Natural killer cell (primary cell): ENCODE measurements around the gene STX2. TPM values are rescaled to one million over a fixed set of nuclear protein-coding genes. Genes with fewer than 3 reads are reported as not detected.
A peak's percentile ranks its signal among the peaks of the same experiment; 100 is the strongest.

Experiments
- ATAC-seq, 3 donors: fragments of 150-1000 bp in 2 of 3; fragments of 200-7000 bp in 1 of 3; cut with Tn5 transposase; 1 replicate in 1 of 3; 2 replicates in 2 of 3; pipeline ENCODE4 v1.10.0; 2021; ENCODE audit warnings: mild to moderate bottlenecking in 2 of 3, moderate library complexity in 2 of 3
- DNase-seq, 2 donors: peaks; one replicate each; pipeline versions ENCODE4 v3.0.0 to v3.0.0-alpha.2; 2013 to 2021; ENCODE audit warnings: mixed read lengths in 1 of 2
- H3K27ac ChIP-seq: one replicate; pipeline ENCODE4 v1.5.1; 2013; ENCODE audit warnings: mild to moderate bottlenecking, low read length
- H3K27me3 ChIP-seq: one replicate; pipeline ENCODE4 v1.6.1; 2013; ENCODE audit warnings: low read length; ENCODE audit not compliant: control insufficient read depth, insufficient read depth
- H3K36me3 ChIP-seq: one replicate; pipeline ENCODE4 v1.6.1; 2013; ENCODE audit warnings: low read length; ENCODE audit not compliant: control insufficient read depth, insufficient read depth
- H3K4me1 ChIP-seq: one replicate; pipeline ENCODE4 v1.6.1; 2013; ENCODE audit warnings: low read length; ENCODE audit not compliant: control insufficient read depth, insufficient read depth
- H3K4me3 ChIP-seq: one replicate; pipeline ENCODE4 v1.5.1; 2013; ENCODE audit warnings: low read length
- H3K9me3 ChIP-seq: one replicate; pipeline ENCODE4 v1.6.1; 2013; ENCODE audit warnings: low read length; ENCODE audit not compliant: control insufficient read depth, insufficient read depth
- H3K27ac Mint-ChIP-seq, 2 donors: one replicate each; pipeline ENCODE4 v1.8.0; 2022; ENCODE audit warnings: mild to moderate bottlenecking in 2 of 2, mixed read lengths in 2 of 2, moderate library complexity in 1 of 2
- H3K27me3 Mint-ChIP-seq, 2 donors: one replicate each; pipeline ENCODE4 v1.8.0; 2022; ENCODE audit warnings: low read depth in 2 of 2, mixed read lengths in 2 of 2
- H3K36me3 Mint-ChIP-seq: one replicate; pipeline ENCODE4 v1.8.0; 2022; ENCODE audit warnings: mixed read lengths
- H3K4me1 Mint-ChIP-seq, 2 donors: one replicate each; pipeline ENCODE4 v1.8.0; 2022; ENCODE audit warnings: mixed read lengths in 2 of 2
- H3K4me3 Mint-ChIP-seq: one replicate; pipeline ENCODE4 v1.8.0; 2022; ENCODE audit warnings: mild to moderate bottlenecking, moderate library complexity, mixed read lengths
- H3K9me3 Mint-ChIP-seq, 2 donors: one replicate each; pipeline ENCODE4 v1.8.0; 2022; ENCODE audit warnings: mixed read lengths in 2 of 2
- WGBS: methylation state at CpG from one replicate; pipeline ENCODE4 v1.1.7; 2013; ENCODE audit warnings: missing lambda C conversion rate; ENCODE audit not compliant: insufficient coverage; 5-methylcytosine and 5-hydroxymethylcytosine counted together
- intact Hi-C: fragments of 100-400 bp; cut with micrococcal nuclease; formaldehyde crosslinking; loops from one replicate; pipeline ENCODE4 v1.14.2; 2022
- total RNA-seq, 4 donors: library from RNA; stranded (reverse); fragments of 120-200 nt in 1 of 4; gene quantifications; one replicate each; pipeline versions ENCODE4 v1.2.3 to v1.2.4, GENCODE V29; 2013 to 2022
- TF ChIP-seq, protein P1 (sequence below): fragments of 200-600 bp; IDR thresholded peaks from one replicate; pipeline ENCODE4 v1.8.0; 2022; ENCODE audit warnings: antibody characterized with exemption

Gene STX2
- total RNA-seq, 3 donors from 2014 or later (not counting 1 experiment from before 2014, with no cell fraction given): 7.9 to 14.4 (median 14.1) TPM

DNA sequence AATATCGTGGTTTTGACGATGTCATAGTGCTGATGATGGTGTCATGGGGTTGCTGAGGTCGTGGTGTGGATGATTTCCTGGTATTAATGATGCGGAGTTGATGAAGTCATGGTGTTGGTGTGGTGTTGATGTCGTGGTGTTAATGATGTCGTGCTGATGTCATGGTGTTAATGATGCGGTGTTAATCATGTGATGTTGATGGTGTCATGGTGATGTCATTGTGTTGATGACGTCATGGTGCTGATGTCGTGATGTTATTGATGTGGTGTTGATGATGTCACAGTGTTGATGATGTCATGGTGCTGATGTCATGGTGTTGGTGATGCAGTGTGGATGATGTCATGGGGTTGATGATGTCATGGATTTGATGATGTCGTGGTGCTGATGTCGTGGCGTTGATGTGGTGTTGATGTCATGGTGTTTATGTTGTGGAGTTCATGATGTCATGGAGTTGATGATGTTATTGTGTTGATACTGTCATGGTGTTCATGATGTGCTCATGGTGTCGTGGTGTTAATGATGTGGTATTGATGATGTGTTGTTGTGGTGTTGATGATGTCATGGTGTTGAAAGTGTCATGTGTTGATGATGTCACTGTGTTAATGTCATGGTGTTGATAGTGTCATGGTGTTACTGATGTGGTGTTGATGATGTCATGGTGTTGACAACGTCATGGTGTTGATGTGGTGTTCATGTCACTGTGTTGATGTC, 74.4 kb downstream of the STX2 start:
- Histone ChIP-seq H3K27ac (no peak overlapping the region), H3K4me1 (peaks cover 19% of the 10 kb centered on the region), H3K9me3 (no peaks in the 10 kb centered on the region), H3K36me3 (no peaks in the 10 kb centered on the region), H3K4me3 (no peak overlapping the region), H3K27me3 (peaks cover 2% of the 10 kb centered on the region)
- Mint-ChIP-seq H3K27me3 (peaks cover 0 to 22% of the 10 kb centered on the region in 2 donors), H3K4me1 (no peaks in the 10 kb centered on the region), H3K36me3 (no peaks in the 10 kb centered on the region), H3K27ac (no peak overlapping the region), H3K9me3 (no peaks in the 10 kb centered on the region), H3K4me3 (no peak overlapping the region)
- ATAC-seq (peak in 1 of 3 donors; percentile 34), DNase-seq (peak in 1 of 2 donors; percentile 51)
- intact Hi-C loops: no loop called here
- WGBS: 87% methylated on average over 14 of the region's 14 CpGs
- TF ChIP-seq, protein P1, sequence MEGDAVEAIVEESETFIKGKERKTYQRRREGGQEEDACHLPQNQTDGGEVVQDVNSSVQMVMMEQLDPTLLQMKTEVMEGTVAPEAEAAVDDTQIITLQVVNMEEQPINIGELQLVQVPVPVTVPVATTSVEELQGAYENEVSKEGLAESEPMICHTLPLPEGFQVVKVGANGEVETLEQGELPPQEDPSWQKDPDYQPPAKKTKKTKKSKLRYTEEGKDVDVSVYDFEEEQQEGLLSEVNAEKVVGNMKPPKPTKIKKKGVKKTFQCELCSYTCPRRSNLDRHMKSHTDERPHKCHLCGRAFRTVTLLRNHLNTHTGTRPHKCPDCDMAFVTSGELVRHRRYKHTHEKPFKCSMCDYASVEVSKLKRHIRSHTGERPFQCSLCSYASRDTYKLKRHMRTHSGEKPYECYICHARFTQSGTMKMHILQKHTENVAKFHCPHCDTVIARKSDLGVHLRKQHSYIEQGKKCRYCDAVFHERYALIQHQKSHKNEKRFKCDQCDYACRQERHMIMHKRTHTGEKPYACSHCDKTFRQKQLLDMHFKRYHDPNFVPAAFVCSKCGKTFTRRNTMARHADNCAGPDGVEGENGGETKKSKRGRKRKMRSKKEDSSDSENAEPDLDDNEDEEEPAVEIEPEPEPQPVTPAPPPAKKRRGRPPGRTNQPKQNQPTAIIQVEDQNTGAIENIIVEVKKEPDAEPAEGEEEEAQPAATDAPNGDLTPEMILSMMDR: no peak

DNA sequence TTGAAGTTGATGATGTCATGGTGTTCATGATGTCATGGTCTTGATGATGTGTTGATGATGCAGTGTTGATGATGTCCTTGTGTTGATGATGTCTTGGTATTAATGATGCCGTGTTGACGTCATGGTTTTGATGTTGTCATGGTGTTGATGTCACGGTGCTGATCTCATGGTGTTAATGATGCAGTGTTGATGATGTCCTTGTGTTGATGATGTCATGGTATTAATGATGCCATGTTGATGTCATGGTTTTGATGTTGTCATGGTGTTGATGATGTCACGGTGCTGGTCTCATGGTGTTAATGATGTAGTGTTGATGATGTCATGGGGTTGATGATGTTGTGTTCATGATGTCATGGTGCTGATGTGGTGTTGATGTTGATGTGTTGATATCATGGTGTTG, 75.0 kb downstream of the STX2 start:
- peaks cover 2% of the 10 kb centered on the region for H3K27me3 ChIP-seq
- H3K4me3 Mint-ChIP-seq: no peak overlapping the region
- no peak overlapping the region for H3K27ac ChIP-seq
- peaks cover 19% of the 10 kb centered on the region for H3K4me1 ChIP-seq
- H3K9me3 ChIP-seq: no peaks in the 10 kb centered on the region
- ATAC-seq (peak in 1 of 3 donors; percentile 29), DNase-seq (peak in 1 of 2 donors; percentile 27)
- H3K27me3 Mint-ChIP-seq: peaks cover 0 to 22% of the 10 kb centered on the region in 2 donors
- H3K9me3 Mint-ChIP-seq: no peaks in the 10 kb centered on the region
- intact Hi-C loops: no loop called here
- H3K4me3 ChIP-seq: no peak overlapping the region
- no peak overlapping the region for H3K27ac Mint-ChIP-seq
- TF ChIP-seq, protein P1: no peak
- no peaks in the 10 kb centered on the region for H3K36me3 Mint-ChIP-seq
- no peaks in the 10 kb centered on the region for H3K36me3 ChIP-seq
- 98% methylated on average over 4 of the region's 4 CpGs for WGBS
- H3K4me1 Mint-ChIP-seq: no peaks in the 10 kb centered on the region

DNA sequence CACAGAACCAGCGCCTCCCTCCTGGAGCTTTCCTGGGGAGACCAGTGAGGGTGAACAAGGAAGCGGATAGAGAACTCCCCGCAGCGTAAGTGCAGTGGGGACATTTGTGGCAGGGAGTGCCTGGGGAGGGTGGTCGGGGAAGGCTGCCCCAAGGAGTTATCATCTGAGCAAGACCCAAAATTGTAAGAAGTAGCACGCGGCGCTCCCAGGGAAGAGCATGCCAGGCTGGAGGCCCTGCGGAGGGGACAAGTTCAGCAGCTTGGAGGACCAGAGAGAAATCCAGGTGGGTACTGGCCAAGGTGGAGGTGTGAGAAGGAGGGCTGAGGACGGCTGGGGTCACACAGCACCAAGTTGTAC, 76.8 kb downstream of the STX2 start:
- H3K4me1 ChIP-seq: peaks cover 19% of the 10 kb centered on the region
- no peaks in the 10 kb centered on the region for H3K36me3 ChIP-seq
- DNase-seq: no peak
- no peak overlapping the region for H3K4me3 ChIP-seq
- Mint-ChIP-seq H3K4me1 (no peaks in the 10 kb centered on the region), H3K4me3 (no peak overlapping the region), H3K36me3 (no peaks in the 10 kb centered on the region), H3K9me3 (no peaks in the 10 kb centered on the region), H3K27ac (no peak overlapping the region), H3K27me3 (peaks cover 0 to 13% of the 10 kb centered on the region in 2 donors)
- intact Hi-C loops: no loop called here
- no peaks in the 10 kb centered on the region for H3K9me3 ChIP-seq
- WGBS: 27% methylated on average over 10 of the region's 10 CpGs
- no peak for ATAC-seq
- H3K27me3 ChIP-seq: peaks cover 2% of the 10 kb centered on the region
- H3K27ac ChIP-seq: no peak overlapping the region
- TF ChIP-seq, protein P1: no peak
